Mesenteric fat pad (tissue), 1 donor: ENCODE measurements around the gene SAPCD2. TPM values are rescaled to one million over a fixed set of nuclear protein-coding genes. Genes with fewer than 3 reads are reported as not detected.
"Not testable (repeated sequence)": the region's sequence is repeated elsewhere in the genome, so short reads cannot be mapped to it uniquely, and the experiment has no call there.

Experiments used
- DNase-seq: peaks from one replicate; pipeline ENCODE4 v3.0.0-alpha.2; 2020; ENCODE audit warnings: low spot score
- total RNA-seq: library from RNA; stranded (reverse); fragmentation: NEBNext Ultra II Directional; extraction: Animal tissue kit (Norgen Biotek cat#: 25700); gene quantifications from one replicate; pipeline ENCODE4 v1.2.1, GENCODE V29; 2021
- donor health status: DM: yes; HTN: yes; CAD: no.

Gene SAPCD2
- total RNA-seq, 1 donor from 2014 or later: 0.42 TPM

DNA sequence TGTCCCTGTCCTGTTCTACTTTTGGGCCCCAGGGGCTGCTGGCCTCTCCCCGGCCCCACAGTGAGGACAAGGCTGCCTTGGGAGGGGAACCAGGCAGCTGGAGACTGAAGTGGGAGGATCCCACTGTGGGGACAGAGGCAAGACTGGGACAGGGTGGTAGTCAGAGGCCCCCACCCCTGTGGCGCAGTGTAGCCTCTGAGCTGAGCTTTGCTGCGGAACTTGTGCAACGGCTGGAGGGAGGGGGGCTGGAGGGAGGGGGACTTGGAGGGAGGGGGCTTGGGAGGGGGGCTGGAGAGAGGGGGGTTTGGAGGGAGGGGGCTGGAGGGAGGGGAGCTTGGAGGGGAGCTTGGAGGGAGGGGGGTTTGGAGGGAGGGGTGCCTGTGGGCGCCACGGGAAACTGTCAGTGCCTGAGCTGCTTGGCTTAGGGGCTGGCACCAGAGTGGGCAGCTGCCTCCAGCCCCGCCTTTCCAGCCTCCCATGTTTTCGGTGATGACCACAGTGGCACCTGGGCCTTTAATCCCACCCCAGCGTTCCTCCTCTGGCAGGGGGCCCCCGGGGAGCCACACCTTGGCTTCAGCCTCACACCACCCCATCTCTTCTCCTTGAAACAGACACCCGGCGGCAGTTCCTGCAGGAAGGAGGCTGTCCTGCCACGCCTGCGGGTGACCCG is 36.2 kb downstream of the SAPCD2 start:
- no peak for DNase-seq

DNA sequence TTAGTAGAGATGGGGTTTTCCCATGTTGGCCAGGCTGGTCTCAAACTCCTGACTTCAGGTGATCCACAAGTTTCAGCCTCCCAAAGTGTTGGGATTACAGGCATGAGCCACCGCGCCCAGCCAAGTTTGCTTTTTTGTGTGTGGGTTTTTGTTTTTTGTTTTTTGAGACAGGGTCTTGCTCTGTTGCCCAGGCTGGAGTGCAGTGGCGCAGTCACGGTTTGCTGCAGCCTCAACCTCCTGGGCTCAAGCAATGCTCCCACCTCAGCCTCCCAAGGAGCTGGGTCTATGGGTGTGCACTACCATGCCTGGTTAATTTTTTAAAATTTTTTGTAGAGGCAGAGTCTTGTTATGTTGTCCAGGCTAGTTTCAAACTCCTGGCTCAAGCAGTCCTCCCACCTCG is 36.9 kb downstream of the SAPCD2 start:
- DNase-seq: not testable (repeated sequence)

DNA sequence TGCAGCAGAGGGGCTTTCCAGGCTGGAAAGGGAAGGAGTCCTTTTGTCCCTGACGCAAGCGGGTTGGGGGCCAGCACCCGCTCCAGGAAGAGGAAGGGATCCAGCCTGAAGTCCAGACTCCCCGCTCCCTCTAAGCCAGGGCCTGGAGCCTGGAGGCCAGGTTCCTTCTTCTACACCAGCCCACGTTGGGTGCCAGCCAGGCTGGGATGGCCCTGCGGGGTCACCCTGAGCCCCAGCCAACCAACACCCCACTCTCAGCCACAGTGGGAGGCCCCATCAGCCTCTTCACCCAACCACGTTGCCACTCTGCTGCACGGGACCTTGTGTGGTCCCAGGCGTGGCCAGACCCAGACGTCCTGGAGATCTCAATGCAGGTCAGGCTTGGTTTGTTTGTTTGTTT is 37.5 kb downstream of the SAPCD2 start:
- no peak for DNase-seq

DNA sequence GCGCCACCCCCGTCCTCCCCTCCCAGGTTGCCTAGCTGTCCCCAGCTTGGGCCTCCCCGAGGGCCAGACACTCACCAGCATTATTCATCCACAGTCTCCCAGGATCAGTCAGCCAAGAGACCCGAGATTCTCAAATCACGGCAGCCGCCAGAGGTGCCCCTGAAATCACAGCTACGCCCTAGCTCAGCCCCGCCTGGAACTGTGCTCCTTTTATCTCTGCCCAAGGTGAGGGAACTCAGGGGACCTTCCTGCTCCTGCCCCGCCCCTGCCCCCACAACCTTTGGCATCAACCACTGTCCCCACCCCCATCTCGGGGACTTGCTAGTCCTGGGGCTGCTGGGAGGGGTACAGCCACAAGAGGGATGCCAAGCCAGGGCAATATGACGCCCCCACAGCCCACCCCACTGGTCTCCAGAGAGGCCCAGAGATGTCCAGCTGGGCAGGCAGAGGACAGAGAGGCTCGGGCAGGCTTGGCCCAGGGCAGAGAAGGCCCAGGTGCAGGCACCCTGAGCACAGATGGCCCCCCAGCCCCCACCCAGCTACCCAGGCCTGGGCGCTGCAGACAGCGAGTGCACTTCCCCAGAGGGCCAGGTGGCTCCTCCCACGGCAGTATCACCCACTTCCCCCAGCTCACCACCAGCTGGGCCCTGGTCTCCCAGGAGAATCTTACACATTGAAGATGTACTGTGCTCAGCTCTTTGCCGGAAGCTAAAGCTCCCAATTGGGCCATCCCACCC is 38.3 kb downstream of the SAPCD2 start, which contains the start of gene FUT7:
FUT7 (minus strand) TSS at position 185 of the 737 bp plus-strand sequence; CDS start at position 88, 97 bp downstream.
- DNase-seq: no peak

DNA sequence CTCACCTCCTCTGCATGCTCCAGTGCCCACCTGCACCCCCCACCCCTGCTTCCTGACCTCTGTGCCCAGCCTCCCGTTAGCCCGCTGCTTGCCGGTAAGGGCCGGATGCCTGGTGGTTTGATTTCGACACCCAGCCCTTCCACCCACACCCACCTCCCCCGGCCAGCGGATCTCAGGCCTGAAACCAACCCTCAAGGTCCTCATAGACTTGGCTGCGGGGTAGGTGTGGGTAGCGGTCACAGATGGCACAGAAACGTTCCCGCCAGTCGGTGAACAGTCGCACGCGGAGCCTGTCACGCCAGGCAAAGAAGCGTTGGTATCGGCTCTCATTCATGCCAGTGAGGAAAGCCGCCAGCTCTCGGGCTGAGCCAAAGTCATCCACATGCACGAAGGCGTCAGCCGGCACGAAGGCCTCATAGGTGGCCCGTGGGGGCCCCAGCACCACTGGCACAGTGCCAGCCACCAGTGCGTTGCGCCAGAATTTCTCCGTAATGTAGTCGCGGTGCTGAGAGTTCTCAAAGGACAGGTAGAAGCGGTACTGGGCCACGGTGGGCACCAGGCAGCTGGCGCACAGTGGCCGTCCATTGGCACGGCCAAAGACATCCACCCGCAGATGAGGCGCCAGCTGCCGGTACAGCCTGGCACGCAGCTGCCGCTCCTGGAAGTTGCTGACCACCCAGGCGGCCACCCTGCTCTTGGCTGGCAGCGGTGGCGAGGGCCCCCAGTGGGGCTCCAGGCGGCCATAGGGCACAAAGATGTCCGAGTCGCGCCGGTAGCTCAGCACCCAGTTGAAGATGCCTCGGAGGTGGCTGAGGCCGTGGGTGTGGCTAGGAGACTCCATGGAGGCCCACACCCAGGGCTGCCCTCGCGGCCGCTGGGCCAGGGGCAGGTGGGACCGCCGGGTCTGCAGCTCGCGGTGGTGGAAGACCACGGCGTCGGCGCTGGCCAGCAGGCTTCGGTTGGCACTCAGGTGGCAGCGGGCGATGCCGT is 39.5 kb downstream of the SAPCD2 start:
- no peak for DNase-seq

DNA sequence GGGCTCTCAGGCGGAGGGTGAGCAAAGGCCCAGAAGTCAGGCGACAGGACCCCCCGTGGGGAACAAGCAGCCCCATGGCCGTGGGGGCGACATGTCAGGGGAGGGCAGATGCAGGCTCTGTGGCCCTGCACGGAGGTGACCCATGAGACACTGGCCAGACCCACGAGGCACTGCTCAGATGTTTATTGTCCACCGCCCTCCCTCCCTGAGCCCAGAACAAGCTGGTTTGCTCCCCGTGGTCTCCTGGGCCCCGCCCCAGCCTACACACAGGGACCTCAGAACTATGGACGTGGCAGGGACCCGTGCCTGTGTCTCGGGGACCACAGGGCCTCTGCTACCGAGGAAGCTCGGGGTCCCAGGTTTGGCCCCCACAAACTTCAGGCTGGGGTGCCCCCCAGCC is 40.4 kb downstream of the SAPCD2 start:
- DNase-seq: no peak

DNA sequence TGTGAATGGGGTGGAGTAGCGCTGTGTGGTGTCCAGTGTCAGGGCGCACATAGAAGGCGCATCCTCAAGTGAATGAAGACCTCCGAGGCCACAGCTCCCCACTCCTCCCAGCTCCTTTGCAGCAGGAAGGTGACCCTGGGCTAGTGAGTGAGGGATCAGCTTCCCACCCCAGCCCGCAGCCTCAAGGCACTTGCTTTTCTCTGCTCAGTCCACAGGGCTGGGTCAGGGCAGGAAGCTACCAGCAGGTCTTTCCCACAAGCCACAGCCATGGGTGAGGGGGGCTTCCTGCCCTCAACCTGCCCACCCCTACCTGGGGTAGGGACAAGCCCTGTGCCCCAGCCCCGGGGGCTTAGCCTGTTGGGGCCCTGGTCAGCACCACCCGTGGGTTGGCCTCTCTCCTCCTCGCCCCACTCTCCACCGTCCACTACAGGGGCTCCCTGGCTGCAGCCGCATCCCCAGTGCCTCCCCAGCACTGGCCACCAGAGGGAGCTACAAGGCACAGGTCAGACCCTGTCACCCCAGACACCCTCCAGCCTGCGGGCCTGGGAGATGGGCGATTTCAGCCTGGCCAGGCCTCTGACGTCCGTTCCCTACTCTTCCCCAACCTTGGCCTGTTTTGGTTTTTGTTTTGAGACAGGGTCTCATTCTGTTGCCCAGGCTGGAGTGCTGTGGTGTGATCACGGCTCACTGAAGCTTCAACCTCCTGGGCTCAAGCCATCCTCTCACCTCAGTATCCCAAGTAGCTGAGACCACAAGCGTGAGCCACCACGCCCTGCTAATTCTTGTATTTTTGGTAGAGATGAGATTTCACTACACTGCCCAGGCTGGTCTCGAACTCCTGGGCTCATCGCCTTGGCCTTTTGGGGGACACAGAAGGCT is 41.1 kb downstream of the SAPCD2 start:
- DNase-seq: no peak

DNA sequence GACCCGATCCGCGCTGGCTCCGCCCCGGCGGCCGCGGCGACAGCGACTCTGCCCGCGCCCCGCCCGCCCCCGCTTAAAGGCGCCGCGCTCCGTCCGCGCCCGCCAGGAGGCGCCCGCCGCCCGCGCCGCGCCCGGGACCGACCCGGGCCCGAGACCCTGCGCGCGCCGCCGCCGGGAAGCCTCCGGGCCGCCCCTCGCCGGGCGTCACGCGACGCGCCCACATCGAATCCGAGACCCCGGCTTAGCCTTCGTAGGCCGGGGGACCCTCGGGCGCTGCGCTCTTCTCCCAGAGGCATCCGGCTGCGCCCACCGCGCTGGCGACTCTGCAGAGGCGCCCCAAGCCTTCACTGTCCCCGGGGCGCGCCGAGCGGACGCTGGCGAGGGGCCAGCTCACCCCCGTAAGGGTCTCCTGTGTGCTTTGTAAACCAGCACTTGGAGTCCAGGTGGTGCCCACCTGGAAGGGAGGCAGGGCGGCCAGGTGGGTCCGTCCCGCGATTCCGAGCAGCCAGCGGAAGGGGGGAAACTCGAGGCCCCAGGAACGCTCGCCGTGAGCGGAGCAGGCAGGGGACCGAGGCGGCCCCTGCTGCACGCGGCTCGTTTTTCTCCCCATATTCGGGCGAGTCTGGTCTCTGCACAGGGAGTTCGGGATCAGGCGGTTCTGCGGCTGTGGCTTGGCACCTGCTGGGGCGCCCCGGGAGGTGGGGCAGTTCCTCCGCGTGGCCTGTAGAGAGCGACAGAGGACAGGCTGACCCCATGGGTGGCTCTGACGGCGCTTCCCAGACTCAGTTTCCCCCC is 41.9 kb downstream of the SAPCD2 start:
- DNase-seq: no peak

DNA sequence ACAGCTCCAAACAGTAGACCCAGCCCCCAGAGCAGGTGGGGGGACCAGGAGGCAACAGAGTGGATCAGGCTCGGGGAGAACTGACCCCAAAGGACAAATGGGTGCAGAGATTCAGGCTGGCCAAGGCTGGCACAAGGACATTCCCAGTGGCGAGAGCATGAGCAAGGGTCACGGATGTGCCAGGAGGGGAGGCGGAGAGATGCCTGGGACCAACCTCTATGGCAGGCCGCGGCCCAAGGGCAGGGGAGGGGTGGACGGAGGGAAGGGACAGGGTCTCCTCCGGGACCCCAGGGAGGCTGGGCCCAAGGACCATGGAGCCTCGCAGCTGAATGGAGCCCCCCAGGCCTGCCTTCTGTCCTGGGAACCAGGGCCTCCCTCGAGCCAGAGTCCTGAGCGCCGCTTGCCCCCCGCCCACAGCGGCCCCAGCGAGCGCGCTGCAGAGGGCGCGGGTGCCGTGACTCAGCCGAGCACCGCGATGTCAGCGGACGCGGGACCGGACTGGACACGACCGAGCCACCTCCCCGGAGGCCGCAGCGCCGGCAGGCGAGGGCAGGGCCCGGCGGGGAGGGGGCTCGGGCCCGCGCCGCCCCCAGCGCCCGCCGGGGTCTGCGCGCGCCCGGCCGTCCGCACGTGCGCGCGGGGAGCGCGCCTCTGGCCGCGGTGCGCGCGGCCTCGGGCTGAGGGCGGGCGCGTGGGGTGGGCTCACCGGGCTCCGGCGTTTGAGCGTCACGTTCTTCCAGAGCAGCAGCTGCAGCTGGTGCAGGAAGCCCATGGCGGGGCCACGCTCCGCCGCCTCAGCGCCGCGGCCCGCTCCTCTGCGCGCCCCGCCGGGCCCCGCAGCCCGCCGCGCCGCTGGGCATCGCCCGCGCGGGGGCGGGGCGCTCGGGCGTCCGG is 42.7 kb downstream of the SAPCD2 start, which contains the start of gene ABCA2:
ABCA2 (minus strand) TSS at position 869 of the 894 bp plus-strand sequence; CDS start at position 772, 97 bp downstream.
- no peak for DNase-seq

DNA sequence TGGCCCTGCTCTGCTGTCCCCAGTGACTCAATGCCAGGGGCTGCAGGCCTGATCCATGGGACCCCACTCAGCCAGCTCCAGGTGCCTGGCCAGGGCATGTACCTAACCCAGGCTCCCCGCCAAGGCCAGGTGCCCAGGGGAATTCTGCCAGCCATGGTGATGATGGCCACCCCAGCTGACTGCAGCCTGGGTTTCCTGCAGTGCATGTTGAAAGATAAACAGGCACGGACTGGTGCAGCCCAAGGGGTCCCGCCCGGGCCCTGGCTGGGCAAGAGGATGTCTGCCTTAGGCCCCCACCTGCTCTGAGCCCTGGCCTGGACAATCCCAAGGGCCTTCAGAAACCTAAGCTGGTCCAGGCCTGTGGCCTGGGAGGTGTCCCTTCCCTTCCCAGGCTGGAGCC is 43.5 kb downstream of the SAPCD2 start:
- DNase-seq: no peak

DNA sequence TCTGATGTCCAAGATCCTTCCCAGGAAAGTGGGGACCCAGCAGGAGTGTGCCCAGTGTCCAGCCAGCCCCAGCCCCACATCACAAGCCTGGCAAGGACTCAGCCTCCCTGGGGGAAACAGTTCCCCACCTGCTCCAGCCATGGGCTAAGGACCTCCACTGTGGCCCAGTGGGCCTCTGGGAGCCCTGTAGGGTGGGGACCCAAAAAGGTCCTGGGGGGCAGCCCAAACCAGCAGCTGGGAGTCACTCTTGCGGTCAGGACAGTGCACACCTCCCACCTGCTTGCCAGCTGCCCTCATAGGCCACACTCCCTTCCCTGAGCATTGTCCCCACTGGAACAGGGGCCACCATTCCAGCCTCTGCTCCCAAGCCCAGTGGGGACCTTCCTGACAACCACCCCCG is 44.0 kb downstream of the SAPCD2 start:
- DNase-seq: no peak

DNA sequence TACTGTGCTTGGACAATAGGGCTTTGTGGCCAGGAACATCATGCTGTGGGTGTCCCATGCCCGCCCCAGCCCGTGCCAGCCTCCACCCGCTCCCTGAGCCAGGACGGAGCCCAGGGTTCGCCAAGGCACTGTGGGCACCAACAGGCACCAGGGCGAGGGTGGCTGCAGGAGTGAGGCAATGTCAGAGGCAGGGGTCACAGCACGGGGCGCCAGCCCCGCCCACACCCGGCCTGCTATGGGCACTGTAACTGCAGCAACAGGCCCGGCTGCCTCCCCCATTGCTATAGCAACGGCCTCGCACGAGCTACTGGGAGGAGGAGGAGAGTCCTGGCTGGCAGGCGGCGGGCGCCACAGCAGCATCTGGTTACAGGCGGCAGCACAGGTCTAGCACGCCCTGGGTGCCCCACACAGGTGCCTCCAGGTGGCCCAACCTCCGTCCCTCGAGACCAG is 44.8 kb downstream of the SAPCD2 start:
- DNase-seq: no peak

DNA sequence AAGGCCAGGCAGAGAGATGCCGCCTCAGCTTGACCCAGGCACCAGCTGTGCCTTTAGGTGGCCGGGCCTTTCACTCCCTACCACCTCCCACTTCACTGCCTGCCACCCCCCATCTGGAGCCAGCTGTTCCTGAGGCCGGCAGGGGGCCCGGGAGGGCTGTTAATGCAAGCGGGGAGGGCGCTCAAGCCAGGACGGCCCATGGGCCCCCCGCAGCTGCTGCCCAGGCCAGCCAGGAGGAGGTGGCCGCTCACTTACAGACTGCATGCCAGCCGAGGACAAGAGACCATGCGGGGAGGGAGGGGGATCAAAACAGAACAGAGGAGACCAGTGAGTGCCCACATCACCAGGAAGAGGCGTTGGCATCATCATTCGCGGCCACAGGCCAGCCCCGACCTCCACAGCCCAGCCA is 46.8 kb downstream of the SAPCD2 start:
- no peak for DNase-seq

DNA sequence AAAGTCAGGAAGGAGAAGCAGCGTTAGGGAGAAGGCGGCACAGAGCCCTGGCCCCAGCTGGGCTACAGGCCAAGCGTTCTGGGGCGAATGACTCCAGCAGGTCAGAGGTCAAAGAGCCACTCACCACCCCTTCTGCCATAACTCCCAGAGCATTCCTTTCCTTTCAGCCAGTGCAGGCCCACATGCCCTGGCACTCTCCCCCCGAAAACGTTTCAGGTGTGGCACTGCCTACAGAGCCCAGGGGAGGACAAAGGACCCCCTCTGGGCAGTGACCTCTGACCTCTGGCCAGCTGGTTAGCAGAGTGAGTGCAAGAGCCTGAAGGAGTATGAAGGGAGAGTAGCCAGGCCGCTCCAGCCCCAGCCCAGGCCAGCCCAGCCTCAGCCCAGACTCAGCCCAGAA is 47.2 kb downstream of the SAPCD2 start:
- DNase-seq: no peak

DNA sequence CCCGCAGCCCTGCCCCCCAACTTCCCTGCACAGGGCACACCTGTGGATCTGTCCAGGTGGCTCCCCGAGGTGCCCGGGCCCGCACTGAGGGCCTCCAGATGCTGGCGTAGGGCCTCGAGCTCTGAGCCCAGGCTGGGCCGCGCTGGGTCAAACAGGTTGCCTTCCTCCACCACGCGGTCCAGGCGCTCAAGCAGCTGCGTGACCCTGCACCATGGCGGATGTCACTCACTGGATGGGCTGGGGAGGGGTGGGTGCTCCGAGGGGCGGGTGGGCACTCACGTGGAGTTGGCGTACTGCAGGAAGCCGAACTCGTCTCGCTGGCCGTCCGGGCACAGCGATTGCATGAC is 47.7 kb downstream of the SAPCD2 start:
- no peak for DNase-seq

DNA sequence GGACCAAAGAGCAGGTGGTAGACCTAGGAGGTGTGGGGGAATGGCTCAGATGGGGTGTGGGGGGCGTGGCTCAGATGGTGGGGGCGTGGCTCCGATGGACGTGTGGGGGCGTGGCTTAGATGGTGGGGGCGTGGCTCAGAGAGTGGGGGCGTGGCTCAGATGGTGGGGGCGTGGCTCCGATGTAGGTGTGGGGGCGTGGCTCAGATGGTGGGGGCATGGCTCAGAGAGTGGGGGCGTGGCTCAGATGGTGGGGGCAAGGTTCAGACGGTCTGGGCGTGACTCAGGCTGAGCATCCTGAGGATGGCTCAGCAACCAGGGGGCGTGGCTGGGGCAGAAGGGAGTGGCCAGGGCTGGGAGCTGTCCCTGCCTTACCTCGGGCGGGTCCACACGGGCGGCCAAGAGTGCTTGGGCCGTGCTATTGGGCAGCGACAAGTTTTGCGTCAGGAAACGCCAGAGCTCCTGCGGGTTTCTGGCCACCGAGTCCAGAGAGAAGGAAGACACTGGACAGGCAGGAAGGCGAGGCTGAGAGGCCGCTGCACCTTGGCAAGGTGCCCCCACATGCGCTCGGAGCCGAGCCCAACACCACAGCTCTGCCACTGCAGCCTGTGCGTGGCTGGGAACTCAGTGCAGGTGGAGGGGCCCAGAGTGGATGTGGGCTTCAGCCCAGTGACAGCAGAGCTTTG is 48.2 kb downstream of the SAPCD2 start:
- DNase-seq: no peak

DNA sequence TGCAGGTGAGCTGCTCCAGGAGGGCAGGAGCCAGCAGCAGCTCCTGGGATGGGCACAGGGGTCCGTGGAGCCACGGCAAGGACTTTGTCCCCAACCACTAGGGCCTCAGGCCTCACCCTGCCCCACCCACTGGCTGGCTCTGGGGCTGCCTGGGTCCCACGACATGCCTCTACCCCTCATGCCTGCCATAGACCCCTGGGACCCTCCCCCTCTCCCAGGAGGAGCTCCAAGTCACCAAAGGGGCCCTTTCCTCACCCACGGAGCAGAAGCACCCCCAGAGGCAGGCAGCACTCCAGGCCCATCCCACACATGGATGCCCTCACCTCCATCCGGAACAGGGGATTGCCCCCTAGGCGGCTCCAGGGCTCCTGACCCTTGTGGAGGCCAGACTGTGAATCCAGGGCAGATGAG is 48.8 kb downstream of the SAPCD2 start:
- DNase-seq: no peak
